Breast epithelium (tissue), 3 donors: Measurements from ENCODE around the gene ZNF81.

Experiments
- CTCF ChIP-seq, 3 donors: fragments of 450-650 bp; IDR thresholded peaks; one replicate each; pipeline ENCODE4 v1.5.1; 2016 to 2017; ENCODE audit warnings: antibody characterized with exemption in 3 of 3, mild to moderate bottlenecking in 3 of 3, moderate library complexity in 3 of 3
- POLR2A ChIP-seq: fragments of 450-650 bp; IDR thresholded peaks from one replicate; pipeline ENCODE4 v1.6.1; 2016; ENCODE audit warnings: antibody characterized with exemption, mild to moderate bottlenecking, moderate library complexity

- TF ChIP-seq CTCF (IDR thresholded peaks at IDR 0.05) (no peak), POLR2A (no peak)
These were observed 23.0 kb downstream of the ZNF81 start for GRCh38 chrX:47859686-47860085.
